ENCODE results near the gene APLNR. TPM values are rescaled to one million over a fixed set of nuclear protein-coding genes. Genes with fewer than 3 reads are reported as not detected.

The APLNR gene
- total and polyA plus RNA-seq, 2 donors (not counting 1 experiment from before 2014, with no cell fraction given): not detected

- no peaks in the 10 kb centered on the region for H3K4me1 ChIP-seq (ENCODE audit: control insufficient read depth, extremely low read depth, insufficient read depth, low read length)
- no peaks in the 10 kb centered on the region for H4K20me1 ChIP-seq (ENCODE audit: control insufficient read depth, extremely low read depth, insufficient read depth, low read length)
- no peak overlapping the region for H2AFZ ChIP-seq (ENCODE audit: low read length)
- no peaks in the 10 kb centered on the region for H3K9me3 ChIP-seq (ENCODE audit: control insufficient read depth, insufficient read depth, low read depth, low read length)
- peaks cover 13% of the 10 kb centered on the region for H3K27me3 ChIP-seq (ENCODE audit: control insufficient read depth, insufficient read depth, low read length)
- H3K27ac ChIP-seq (ENCODE audit: insufficient read depth, low read length): no peak overlapping the region
- H3K79me2 ChIP-seq (ENCODE audit: control insufficient read depth, insufficient read depth, low read length): no peaks in the 10 kb centered on the region
- no peak overlapping the region for H3K4me3 ChIP-seq (replicated peaks in 1 of 4; ENCODE audit: control extremely low read depth in 1 of 4, insufficient read depth in 1 of 4, low read depth in 3 of 4, low read length in 4 of 4)
- H3K9ac ChIP-seq (ENCODE audit: insufficient read depth, low read length): no peak overlapping the region
- no peak overlapping the region for H3K4me2 ChIP-seq (ENCODE audit: extremely low read depth, insufficient read depth, low read length)
- no peak for TF ChIP-seq EZH2 (IDR thresholded peaks at IDR 0.05; ENCODE audit: low read length, missing control alignments)
- no peak for TF ChIP-seq CTCF (conservative IDR thresholded peaks at IDR 0.05 in 1 of 2, IDR thresholded peaks at IDR 0.05 in 1 of 2; ENCODE audit: low read depth in 1 of 2, low read length in 2 of 2)
- DNase-seq (ENCODE audit: low read depth in 2 of 2): no peak
- H3K36me3 ChIP-seq (ENCODE audit: control insufficient read depth, insufficient read depth, low read length): no peaks in the 10 kb centered on the region
These were observed 5.4 kb downstream of the APLNR start for GRCh38 chr11:57231539-57232253.

GRCh38 chr11:57230791-57231538, 6.1 kb downstream of the APLNR start:
- Histone ChIP-seq H3K4me3 (replicated peaks in 1 of 4; ENCODE audit: control extremely low read depth in 1 of 4, insufficient read depth in 1 of 4, low read depth in 3 of 4, low read length in 4 of 4) (no peak overlapping the region), H3K27ac (ENCODE audit: insufficient read depth, low read length) (no peak overlapping the region), H3K4me1 (ENCODE audit: control insufficient read depth, extremely low read depth, insufficient read depth, low read length) (no peaks in the 10 kb centered on the region), H3K9ac (ENCODE audit: insufficient read depth, low read length) (no peak overlapping the region), H3K27me3 (ENCODE audit: control insufficient read depth, insufficient read depth, low read length) (peaks cover 13% of the 10 kb centered on the region), H3K4me2 (ENCODE audit: extremely low read depth, insufficient read depth, low read length) (no peak overlapping the region), H4K20me1 (ENCODE audit: control insufficient read depth, extremely low read depth, insufficient read depth, low read length) (no peaks in the 10 kb centered on the region), H3K36me3 (ENCODE audit: control insufficient read depth, insufficient read depth, low read length) (no peaks in the 10 kb centered on the region), H2AFZ (ENCODE audit: low read length) (no peak overlapping the region), H3K79me2 (ENCODE audit: control insufficient read depth, insufficient read depth, low read length) (no peaks in the 10 kb centered on the region), H3K9me3 (ENCODE audit: control insufficient read depth, insufficient read depth, low read depth, low read length) (no peaks in the 10 kb centered on the region)
- TF ChIP-seq CTCF (conservative IDR thresholded peaks at IDR 0.05 in 1 of 2, IDR thresholded peaks at IDR 0.05 in 1 of 2; ENCODE audit: low read depth in 1 of 2, low read length in 2 of 2) (no peak), EZH2 (IDR thresholded peaks at IDR 0.05; ENCODE audit: low read length, missing control alignments) (no peak)
- DNase-seq (ENCODE audit: low read depth in 2 of 2): no peak

GRCh38 chr11:57230316-57230715, 6.7 kb downstream of the APLNR start:
- no peak overlapping the region for H3K9ac ChIP-seq (ENCODE audit: insufficient read depth, low read length)
- H2AFZ ChIP-seq (ENCODE audit: low read length): no peak overlapping the region
- no peak overlapping the region for H3K27ac ChIP-seq (ENCODE audit: insufficient read depth, low read length)
- peaks cover 13% of the 10 kb centered on the region for H3K27me3 ChIP-seq (ENCODE audit: control insufficient read depth, insufficient read depth, low read length)
- no peak overlapping the region for H3K4me2 ChIP-seq (ENCODE audit: extremely low read depth, insufficient read depth, low read length)
- no peaks in the 10 kb centered on the region for H3K36me3 ChIP-seq (ENCODE audit: control insufficient read depth, insufficient read depth, low read length)
- no peak for DNase-seq (ENCODE audit: low read depth in 2 of 2)
- no peak overlapping the region for H3K4me3 ChIP-seq (replicated peaks in 1 of 4; ENCODE audit: control extremely low read depth in 1 of 4, insufficient read depth in 1 of 4, low read depth in 3 of 4, low read length in 4 of 4)
- no peaks in the 10 kb centered on the region for H3K4me1 ChIP-seq (ENCODE audit: control insufficient read depth, extremely low read depth, insufficient read depth, low read length)
- H3K9me3 ChIP-seq (ENCODE audit: control insufficient read depth, insufficient read depth, low read depth, low read length): no peaks in the 10 kb centered on the region
- no peak for TF ChIP-seq CTCF (conservative IDR thresholded peaks at IDR 0.05 in 1 of 2, IDR thresholded peaks at IDR 0.05 in 1 of 2; ENCODE audit: low read depth in 1 of 2, low read length in 2 of 2)
- TF ChIP-seq EZH2 (IDR thresholded peaks at IDR 0.05; ENCODE audit: low read length, missing control alignments): no peak
- H3K79me2 ChIP-seq (ENCODE audit: control insufficient read depth, insufficient read depth, low read length): no peaks in the 10 kb centered on the region
- no peaks in the 10 kb centered on the region for H4K20me1 ChIP-seq (ENCODE audit: control insufficient read depth, extremely low read depth, insufficient read depth, low read length)

Measured in fibroblast of lung (primary cell).